ENCODE measurements around the gene ZNRF3. TPM values are rescaled to one million over a fixed set of nuclear protein-coding genes. Genes with fewer than 3 reads are reported as not detected.
A peak's percentile ranks its signal among the peaks of the same experiment; 100 is the strongest.
"Not testable (repeated sequence)": the region's sequence is repeated elsewhere in the genome, so short reads cannot be mapped to it uniquely, and the experiment has no call there.

The ZNRF3 gene
- total and polyA plus RNA-seq, 8 donors = 8.8 to 30.4 (median 27.2) TPM

DNA sequence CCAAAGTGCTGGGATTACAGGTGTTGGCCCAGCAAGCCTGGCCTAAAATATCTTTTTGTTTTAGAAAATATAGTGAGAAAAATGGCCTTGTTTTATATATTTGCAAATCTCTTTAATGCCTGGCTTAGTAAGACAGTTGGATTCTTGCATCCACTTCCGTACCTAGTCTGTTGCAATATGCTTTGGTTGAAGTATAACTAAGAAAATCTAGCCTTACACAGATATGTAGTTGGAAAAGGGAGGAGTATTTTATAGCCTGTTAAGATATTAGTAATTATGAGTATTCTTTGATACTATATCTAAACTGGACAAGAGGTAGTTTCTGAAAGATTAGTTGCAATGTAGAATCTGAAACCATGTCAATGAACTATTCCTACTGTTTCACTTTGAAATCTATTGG is 65.1 kb downstream of the ZNRF3 start:
- DNase-seq (no peak), ATAC-seq (no peak)
- intact Hi-C loops (cut with DNase I) = no loop called here
- H3K27ac ChIP-seq = no peak overlapping the region
- no peaks in the 10 kb centered on the region for H3K27me3 ChIP-seq
- TF ChIP-seq, protein P1, sequence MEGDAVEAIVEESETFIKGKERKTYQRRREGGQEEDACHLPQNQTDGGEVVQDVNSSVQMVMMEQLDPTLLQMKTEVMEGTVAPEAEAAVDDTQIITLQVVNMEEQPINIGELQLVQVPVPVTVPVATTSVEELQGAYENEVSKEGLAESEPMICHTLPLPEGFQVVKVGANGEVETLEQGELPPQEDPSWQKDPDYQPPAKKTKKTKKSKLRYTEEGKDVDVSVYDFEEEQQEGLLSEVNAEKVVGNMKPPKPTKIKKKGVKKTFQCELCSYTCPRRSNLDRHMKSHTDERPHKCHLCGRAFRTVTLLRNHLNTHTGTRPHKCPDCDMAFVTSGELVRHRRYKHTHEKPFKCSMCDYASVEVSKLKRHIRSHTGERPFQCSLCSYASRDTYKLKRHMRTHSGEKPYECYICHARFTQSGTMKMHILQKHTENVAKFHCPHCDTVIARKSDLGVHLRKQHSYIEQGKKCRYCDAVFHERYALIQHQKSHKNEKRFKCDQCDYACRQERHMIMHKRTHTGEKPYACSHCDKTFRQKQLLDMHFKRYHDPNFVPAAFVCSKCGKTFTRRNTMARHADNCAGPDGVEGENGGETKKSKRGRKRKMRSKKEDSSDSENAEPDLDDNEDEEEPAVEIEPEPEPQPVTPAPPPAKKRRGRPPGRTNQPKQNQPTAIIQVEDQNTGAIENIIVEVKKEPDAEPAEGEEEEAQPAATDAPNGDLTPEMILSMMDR (IDR thresholded peaks at IDR 0.05) = no peak
- peaks cover 0 to 3% of the 10 kb centered on the region in 2 donors for H3K9me3 ChIP-seq
- peaks cover 12 to 27% of the 10 kb centered on the region in 2 donors for H3K4me1 ChIP-seq
- no peak overlapping the region for H3K4me3 ChIP-seq
- H3K36me3 ChIP-seq = no peaks in the 10 kb centered on the region

DNA sequence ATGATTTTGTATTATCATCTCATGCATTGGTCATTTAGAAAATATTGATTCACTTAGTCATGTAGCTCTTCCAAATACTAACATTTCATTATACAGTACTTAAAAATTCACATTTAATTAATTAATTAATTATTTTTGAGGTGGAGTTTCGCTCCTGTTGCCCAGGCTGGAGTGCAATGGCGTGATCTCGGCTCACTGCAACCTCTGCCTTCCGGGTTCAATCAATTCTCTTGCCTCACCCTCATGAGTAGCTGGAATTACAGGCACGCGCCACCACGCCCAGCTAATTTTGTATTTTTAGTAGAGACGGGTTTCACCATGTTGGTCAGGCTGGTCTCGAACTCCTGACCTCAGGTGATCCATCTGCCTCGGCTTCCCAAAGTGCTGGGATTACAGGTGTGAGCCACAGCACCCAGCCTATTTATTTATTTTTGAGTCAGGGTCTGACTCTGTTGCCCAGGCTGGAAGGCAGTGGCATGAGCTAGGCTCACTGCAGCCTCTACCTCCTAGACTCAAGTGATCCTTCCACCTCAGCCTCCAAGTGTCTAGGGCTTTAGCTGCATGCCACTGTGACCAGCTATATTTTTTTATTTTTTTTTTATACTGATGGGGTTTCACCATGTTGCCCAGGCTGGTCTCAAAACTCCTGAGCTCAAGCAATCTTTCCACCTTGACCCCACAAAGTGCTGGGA is 65.6 kb downstream of the ZNRF3 start:
- intact Hi-C loops (cut with DNase I); H3K9me3 ChIP-seq; H3K4me3 ChIP-seq; ATAC-seq; H3K27me3 ChIP-seq; H3K36me3 ChIP-seq; H3K27ac ChIP-seq; DNase-seq: not testable (repeated sequence)
- peaks cover 12 to 21% of the 10 kb centered on the region in 2 donors for H3K4me1 ChIP-seq

DNA sequence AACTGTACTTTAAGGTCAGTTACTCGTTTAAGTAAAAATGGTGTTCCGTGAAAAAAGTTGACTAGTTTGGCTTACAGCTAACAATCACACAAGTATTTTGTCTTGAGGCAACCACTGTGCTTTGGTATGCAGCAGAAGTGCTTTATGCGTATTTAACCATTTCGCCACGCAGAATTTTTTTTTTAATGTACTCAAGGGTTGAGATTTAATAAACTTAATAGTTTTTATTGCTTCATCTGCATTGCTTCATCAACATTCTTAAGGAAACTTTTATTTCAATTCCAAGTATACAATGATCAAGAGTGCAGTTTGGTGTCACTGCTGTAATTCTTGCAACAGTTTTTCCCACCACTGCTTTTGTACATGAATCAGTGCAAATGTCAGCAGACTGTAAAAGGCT is 66.4 kb downstream of the ZNRF3 start:
- TF ChIP-seq, protein P1 (IDR thresholded peaks at IDR 0.05) = no peak
- H3K27me3 ChIP-seq = no peaks in the 10 kb centered on the region
- H3K9me3 ChIP-seq = peaks cover 0 to 3% of the 10 kb centered on the region in 2 donors
- peaks cover 12 to 20% of the 10 kb centered on the region in 2 donors for H3K4me1 ChIP-seq
- peak overlapping the region; percentile 23 to 40 for H3K27ac ChIP-seq
- DNase-seq (peak in 2 of 4 donors; percentile 44 to 53), ATAC-seq (peak; percentile 15)
- intact Hi-C loops (cut with DNase I) = no loop called here
- no peak overlapping the region for H3K4me3 ChIP-seq
- H3K36me3 ChIP-seq = no peaks in the 10 kb centered on the region

DNA sequence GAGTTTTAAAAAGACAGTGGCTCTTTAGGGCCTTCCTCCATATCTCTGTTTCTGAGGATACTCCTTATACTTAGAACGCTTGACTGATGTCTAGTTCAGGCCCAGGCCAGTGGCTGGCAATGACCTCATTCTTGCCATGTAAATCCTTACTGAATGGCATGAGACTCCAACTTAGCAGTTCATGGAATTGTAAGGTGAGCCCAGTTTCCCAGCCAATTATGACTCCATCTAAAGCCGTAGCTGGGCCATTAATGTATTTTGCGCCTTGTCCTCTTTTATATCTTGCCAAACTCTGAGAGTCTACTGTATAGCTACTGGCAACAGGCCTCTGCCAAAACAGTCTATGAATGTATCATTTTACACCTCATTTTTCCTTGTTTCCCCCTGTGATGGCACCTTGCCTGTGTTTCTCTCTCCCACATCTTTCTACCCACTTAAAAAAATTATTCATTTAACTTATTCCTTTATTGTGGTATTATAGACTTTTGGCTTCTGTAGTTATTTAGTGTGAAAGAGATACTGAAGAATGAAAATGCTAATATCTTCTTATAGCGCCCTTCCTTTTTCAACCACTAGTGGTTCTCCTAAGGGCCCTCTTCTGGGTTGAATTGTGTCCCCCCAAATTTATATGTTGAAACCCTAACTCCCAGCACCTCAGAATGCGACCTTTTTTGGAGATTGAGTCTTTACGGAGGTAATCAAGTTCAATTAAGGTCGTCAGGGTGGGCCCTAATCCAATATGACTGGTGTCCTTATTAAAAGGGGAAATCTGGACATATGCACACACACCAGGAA is 67.4 kb downstream of the ZNRF3 start:
- TF ChIP-seq, protein P1 (IDR thresholded peaks at IDR 0.05) = no peak
- intact Hi-C loops (cut with DNase I) = no loop called here
- no peak for DNase-seq

DNA sequence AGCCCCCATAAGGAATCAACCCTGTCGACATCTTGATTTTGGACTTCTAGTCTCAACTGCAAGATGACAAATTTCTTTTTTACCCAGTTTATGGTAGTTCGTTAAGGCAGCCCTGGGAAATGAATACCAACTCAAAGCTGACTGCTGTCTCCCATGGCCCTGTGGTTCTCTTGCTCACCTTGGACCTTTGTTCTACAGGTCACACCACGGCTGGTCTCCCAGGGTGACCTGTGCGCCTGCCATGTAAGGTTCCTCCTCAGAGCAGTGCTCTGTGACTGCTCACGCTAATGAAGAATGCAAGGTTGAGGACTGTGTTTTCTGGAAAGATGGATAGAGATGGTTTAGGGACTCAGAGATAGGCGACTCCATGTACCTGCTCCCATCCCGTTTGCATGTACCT is 68.2 kb downstream of the ZNRF3 start:
- Histone ChIP-seq H3K9me3 (peaks cover 0 to 3% of the 10 kb centered on the region in 2 donors), H3K4me1 (peaks cover 12 to 27% of the 10 kb centered on the region in 2 donors), H3K36me3 (no peaks in the 10 kb centered on the region), H3K4me3 (no peak overlapping the region), H3K27me3 (no peaks in the 10 kb centered on the region), H3K27ac (no peak overlapping the region)
- TF ChIP-seq, protein P1 (IDR thresholded peaks at IDR 0.05) = no peak
- intact Hi-C loops (cut with DNase I) = no loop called here
- DNase-seq = no peak
- ATAC-seq = no peak

More for the DNA sequence above, 67.4 kb downstream of the ZNRF3 start:
- no peaks in the 10 kb centered on the region for H3K36me3 ChIP-seq
- H3K4me1 ChIP-seq = peaks cover 12 to 20% of the 10 kb centered on the region in 2 donors
- H3K4me3 ChIP-seq = no peak overlapping the region
- no peak for ATAC-seq
- H3K27me3 ChIP-seq = no peaks in the 10 kb centered on the region
- H3K9me3 ChIP-seq = peaks cover 0 to 3% of the 10 kb centered on the region in 2 donors
- H3K27ac ChIP-seq = peak overlapping the region; percentile 23 to 40
